GM21529 (cell line): ENCODE measurements around the gene VEGFA.

Source experiments
- ATAC-seq: cut with Tn5 transposase; IDR thresholded peaks from one replicate; pipeline ENCODE4 v1.9.1; 2021; ENCODE audit not compliant: unreplicated experiment

The VEGFA gene

DNA sequence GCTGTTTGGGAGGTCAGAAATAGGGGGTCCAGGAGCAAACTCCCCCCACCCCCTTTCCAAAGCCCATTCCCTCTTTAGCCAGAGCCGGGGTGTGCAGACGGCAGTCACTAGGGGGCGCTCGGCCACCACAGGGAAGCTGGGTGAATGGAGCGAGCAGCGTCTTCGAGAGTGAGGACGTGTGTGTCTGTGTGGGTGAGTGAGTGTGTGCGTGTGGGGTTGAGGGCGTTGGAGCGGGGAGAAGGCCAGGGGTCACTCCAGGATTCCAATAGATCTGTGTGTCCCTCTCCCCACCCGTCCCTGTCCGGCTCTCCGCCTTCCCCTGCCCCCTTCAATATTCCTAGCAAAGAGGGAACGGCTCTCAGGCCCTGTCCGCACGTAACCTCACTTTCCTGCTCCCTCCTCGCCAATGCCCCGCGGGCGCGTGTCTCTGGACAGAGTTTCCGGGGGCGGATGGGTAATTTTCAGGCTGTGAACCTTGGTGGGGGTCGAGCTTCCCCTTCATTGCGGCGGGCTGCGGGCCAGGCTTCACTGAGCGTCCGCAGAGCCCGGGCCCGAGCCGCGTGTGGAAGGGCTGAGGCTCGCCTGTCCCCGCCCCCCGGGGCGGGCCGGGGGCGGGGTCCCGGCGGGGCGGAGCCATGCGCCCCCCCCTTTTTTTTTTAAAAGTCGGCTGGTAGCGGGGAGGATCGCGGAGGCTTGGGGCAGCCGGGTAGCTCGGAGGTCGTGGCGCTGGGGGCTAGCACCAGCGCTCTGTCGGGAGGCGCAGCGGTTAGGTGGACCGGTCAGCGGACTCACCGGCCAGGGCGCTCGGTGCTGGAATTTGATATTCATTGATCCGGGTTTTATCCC, at the start of gene VEGFA:
VEGFA (plus strand) TSS at position 686 of the 846 bp plus-strand sequence.
- peak; percentile 56 for ATAC-seq

GRCh38 chr6:43720999-43721398, 49.0 kb upstream of the VEGFA start:
- ATAC-seq: no peak

GRCh38 chr6:43722920-43723545, 47.0 kb upstream of the VEGFA start:
- no peak for ATAC-seq

DNA sequence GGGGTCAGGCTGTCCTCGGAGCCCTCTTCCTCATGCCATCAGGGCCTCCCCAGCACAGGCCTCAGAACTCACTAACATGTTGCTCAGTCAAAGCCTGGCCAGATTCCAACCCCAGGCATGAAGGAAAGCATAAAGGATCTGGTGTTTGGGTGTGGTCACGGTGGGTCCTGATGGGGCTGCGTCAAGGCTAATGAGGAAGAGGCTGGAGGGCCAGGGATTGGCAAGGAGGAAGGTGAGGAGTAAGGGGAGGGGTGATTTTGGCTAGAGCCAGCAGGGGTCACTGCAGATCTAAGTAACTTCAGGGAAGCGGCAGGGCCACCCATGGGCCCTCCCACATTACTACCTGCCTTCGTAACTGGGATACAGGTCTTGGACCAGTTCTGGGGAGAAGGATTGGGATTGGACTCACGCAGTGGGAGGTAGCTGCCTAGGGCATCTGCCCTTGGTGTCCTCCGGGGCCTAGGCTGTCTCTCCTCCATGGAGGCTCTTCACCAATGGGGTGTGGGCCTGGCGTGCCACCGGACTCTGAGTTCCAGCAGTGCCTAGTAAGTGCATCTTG, 46.2 kb upstream of the VEGFA start:
- peak; percentile 69 for ATAC-seq

GRCh38 chr6:43724354-43724753, 45.7 kb upstream of the VEGFA start:
- no peak for ATAC-seq

DNA sequence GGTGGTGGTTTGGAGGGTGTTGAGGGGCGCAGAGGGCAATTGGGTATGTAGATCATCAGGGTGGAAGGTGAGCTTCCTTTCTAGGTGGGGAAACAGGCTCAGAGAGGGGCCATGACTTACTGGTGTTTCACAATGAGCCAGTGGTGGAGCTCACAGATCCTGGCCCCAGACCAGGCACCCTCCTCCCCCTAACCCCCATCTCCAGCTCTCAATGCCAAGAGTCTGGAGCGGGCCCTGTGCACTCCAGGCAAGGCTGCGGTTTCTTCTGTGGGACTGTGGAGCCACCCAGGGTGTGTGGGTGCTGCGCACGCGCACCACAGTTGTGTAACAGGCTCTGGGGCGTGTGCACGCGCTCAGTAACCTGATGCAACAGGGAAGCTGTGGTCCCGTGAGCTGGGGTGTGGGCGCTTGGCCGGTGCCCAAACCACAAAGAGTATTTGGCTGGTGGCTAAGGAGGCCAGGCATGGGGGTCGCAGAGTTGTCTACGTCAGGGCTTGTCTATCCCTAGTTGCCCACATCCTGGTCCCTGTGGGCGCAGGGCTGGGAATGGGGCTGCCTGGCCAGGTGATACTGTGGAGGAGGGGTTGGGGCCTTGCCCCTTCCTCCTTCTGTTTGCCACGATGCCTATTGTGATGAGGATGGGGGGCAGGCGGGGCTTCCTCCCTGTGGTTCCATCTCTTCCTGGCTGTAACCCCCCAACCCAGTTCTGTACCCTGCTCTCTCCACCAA, 44.9 kb upstream of the VEGFA start:
- ATAC-seq: peak; percentile 76

GRCh38 chr6:43725643-43726580, 44.1 kb upstream of the VEGFA start:
- ATAC-seq: no peak

GRCh38 chr6:43727634-43728033, 42.4 kb upstream of the VEGFA start:
- ATAC-seq: no peak

DNA sequence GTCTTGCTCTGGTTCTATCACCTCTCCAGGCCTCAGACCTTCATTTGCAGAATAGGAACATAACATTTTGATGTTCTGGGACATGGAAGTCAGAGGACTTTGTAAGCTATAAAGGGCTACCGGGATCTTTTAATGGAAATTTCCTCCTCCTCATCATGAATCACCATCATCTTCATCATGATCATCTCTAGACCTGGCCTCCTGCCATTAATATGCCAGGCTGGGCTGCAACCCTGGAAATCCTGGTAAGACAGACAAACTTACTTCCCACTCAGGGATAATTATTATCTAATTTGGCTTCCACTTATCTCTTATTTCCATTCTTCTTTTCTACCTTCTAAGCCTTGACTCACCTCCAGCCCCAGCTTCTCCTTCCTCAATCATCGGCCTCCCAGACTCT, 41.4 kb upstream of the VEGFA start:
- ATAC-seq: no peak

GRCh38 chr6:43729537-43729936, 40.5 kb upstream of the VEGFA start:
- no peak for ATAC-seq

DNA sequence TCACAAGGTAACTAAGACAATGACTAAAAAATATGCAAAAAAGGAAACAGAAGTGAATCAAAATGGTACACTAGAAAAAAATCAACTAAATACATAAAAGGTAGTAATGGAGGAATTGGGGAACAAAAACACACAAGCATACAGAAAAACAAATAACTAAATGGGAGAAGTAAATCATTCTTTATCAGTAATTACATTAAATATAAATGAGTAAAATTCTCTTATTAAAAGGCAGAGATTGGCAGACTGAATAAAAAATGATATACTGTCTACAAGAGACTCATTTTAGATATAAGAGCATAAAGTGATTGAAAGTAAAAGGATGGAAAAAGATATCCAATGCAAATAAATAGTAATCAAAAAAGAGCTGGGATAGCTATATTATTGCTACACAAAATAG, 39.4 kb upstream of the VEGFA start:
- no peak for ATAC-seq

DNA sequence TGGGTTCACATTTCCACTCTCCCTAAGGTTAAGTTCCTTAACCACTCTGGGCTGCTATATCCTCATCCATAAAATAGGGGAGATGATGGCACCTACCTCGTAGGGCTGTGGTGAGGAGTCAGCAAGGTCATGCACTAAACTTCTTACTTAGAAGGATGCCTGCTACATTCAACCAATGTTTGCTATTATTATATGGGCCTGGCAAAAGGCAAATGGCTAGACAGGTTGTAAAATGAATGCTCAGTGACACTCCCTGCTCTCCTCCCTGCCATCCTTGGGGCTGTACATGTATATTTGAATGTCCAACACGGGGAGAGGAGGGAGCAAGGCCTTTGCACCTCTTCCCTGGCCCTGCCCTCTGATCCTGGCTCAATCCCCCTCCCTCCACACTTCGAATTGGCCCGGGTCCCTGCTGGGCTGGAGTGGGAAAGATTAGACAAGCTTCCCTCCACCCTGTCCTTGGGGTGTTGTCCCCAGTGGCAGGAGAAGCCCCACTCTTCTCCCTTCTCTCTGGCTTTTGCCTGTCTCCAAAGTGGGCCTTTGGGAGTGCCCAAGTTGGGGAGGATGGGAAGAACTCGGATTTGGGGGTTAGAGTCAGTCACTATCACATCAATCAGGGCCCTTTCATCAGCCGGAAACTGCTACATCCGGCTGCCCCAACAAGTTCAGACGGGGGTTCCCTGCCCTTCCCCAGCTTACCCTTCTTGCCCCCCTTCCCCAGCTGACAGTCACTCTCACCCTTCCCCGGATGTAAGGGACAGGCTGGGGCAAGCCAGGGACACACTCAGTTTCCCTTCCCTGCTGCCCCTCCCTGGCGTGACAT, 36.3 kb upstream of the VEGFA start:
- ATAC-seq: no peak

GRCh38 chr6:43734294-43734665, 35.7 kb upstream of the VEGFA start:
- no peak for ATAC-seq

- no peak for ATAC-seq
Observed at GRCh38 chr6:43735642-43736199, 34.3 kb upstream of the VEGFA start.

DNA sequence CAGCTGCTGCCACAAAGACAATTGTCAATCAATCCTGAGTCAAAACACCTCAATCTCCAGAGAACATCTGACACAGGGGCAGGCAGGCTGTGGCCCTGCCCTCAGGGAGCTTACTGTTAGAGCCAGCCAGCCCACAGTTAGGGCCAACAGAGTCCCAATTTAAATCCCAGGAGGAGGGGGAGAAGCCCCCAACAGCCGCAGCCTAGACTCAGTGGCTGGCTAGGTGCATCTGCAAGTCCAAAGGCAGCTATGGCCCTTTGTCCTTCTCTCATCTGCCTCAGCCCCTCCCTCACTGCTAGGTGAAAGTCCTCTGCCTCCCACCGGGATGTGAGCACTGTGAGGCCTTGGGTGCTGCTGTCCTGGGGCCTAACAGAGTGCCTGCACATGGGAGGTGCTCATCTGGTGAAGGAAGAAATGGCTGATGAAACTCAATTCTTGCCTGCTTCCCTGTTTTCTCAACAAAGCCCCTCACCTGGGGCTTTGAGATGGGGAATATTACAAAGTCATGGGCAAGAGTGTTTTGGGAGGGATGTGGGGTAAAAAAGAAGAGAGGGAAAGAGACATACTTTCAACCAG, 33.7 kb upstream of the VEGFA start:
- ATAC-seq: no peak

DNA sequence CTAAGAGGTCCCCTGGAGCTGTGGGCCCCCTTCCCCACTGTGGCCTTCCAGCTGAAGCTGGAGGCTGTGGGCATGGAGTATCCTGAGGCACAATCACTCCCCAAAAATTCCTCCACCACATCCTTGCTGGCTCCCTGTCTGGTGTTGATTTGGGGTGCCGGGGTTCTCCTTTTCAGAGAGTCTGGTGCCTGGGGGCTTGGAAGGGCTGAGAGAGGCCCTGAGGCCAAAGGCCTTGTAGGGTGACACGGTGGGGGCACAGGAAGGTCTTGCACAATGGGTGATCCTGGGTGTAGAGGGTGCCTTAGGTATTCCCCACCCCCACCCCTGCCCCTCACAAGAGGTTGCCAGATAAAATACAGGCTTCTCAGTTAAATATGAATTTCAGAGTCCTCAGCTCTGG, 33.2 kb upstream of the VEGFA start:
- ATAC-seq: no peak

DNA sequence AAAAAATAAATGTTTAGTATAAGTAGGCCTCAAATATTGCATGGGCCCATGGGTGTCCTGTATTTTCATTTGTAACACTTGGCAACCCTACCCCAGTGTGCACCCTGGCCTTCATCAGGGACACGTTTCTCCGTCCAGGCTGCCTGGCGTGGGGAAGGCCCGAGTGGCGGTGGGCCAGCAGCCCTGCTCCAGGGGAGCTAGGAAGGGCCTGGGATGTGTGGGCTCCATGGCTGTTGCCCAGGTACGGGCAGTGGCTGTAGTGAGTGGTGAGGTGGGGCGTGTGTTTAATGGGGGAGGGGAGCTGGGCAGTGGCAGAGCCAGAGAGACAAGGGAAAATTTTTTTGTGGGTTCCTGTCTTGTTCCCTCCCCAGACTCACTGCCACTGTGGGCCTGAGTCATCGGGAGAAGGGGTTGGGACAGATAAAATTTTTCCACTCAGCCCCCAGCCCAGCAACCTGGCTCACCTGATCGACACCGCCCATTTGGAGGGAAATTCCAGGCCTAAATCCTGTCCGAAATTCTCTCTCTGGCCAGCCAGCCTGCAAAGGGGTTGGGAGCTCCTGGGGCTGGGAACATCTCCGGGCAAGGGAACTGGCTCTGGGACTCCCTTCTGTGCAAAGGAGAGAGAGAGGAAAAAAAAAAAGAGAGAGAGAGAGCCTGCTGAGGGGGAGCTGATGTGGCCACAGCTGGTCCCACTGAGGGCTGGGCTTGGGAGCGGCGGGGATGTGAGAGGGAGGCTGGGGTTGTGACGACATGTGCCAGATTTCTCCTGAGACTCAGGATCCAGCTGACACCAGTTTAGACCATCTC, 32.5 kb upstream of the VEGFA start:
- no peak for ATAC-seq

DNA sequence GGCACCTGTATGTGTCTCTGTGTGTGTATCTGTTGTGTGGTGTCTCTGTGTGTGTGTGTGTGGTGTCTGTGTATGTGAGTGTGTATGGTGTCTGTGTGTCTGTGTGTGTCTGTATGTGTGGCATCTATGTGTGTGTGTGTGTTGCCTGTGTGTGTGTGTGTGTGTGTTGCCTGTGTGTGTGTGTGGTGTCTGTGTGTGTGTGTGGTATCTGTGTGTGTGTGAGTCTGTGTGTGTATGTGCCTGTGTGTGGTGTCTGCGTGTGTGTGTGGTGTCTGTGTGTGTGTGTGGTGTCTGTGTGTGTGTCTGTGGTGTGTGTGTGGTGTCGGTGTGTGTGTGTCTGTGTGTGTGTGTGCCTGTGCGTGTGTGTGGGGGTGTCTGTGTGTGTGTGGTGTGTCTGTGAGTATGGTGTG, 31.7 kb upstream of the VEGFA start:
- ATAC-seq: no peak
